ENCODE measurements around the gene GNG3. TPM values are rescaled to one million over a fixed set of nuclear protein-coding genes. Genes with fewer than 3 reads are reported as not detected.
A peak's percentile ranks its signal among the peaks of the same experiment; 100 is the strongest.
"Not testable (repeated sequence)": the region's sequence is repeated elsewhere in the genome, so short reads cannot be mapped to it uniquely, and the experiment has no call there.

Gene GNG3
- total RNA-seq, 5 donors from 2014 or later (not counting 1 experiment from before 2014, with no cell fraction given) = not detected

DNA sequence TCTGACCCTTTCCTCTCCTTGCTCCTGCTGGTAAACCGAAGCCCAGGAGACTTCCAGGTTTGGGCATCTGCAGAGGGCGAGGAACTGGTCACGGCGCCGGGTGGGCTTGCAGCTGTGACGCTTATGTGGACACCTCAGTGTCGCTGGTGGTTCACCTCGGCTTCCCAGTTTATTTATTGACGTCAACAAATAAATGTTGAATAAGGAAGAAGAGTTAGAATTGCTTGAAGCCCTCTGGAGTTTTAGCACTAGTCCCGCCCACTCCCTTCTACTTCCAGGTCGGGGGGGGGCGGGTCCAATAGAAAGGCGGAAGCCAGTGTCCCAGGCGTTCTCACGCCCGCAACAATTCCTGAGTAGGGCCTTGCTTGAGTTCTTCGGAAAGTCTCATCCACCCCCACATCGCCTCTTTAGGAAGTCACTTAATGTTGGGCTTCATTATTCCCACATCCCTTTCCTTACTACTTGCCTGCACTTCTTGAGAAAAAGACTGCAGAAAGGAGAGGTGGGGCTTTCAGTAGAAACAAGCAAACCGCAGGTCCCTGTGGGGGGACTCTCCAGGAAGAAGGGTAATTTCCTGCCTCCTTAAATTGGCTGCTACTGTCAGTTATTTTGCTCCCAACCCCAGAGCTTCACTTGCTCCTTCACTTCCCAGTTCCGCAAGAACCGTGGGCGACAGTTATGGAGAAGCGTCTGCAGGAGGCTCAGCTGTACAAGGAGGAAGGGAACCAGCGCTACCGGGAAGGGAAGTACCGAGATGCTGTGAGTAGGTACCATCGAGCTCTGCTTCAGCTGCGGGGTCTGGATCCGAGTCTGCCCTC lies 20.9 kb downstream of the GNG3 start, which contains the start of gene TTC9C:
TTC9C (plus strand) TSS at position 316 of the 818 bp plus-strand sequence; CDS start at position 679, 363 bp downstream.
- no peaks in the 10 kb centered on the region for H3K9me3 ChIP-seq
- peaks cover 20 to 47% of the 10 kb centered on the region in 2 experiments for H3K4me1 ChIP-seq (ENCODE audit: control insufficient read depth in 1 of 2, extremely low read depth in 1 of 2, insufficient read depth in 2 of 2, low read length in 2 of 2)
- ATAC-seq (replicated peaks in 1 of 4) = peak; percentile 38 to 51 (median 44)
- peaks cover 1 to 32% of the 10 kb centered on the region in 2 donors for H3K36me3 ChIP-seq (ENCODE audit: control insufficient read depth in 2 of 2, extremely low read depth in 1 of 2, insufficient read depth in 1 of 2, low read length in 1 of 2)
- Mint-ChIP-seq H3K27ac (peak within 1 kb of the TSS; percentile 98 to 99), H3K9me3 (no peaks in the 10 kb centered on the region), H3K4me3 (peak within 1 kb of the TSS; percentile 95 to 98 (median 98)), H3K4me1 (peaks cover 47 to 58% (median 56%) of the 10 kb centered on the region in 3 donors), H3K36me3 (peaks cover 30% of the 10 kb centered on the region), H3K27me3 (no peaks in the 10 kb centered on the region)
- no peaks in the 10 kb centered on the region for H3K27me3 ChIP-seq (replicated peaks in 1 of 2; ENCODE audit: control insufficient read depth in 2 of 2, extremely low read depth in 1 of 2, insufficient read depth in 2 of 2, low read length in 1 of 2)
- H3K4me3 ChIP-seq (ENCODE audit: control insufficient read depth in 1 of 2, extremely low read depth in 1 of 2, low read length in 1 of 2) = peak within 1 kb of the TSS; percentile 86 to 95
- CTCF ChIA-PET = interaction anchor here in 1 of 2 donors (1.1 to 2.8 kb wide), 3 partner anchors 25 to 58 kb away, joined by 3 to 14 read pairs (median 10); partner anchors contain the start of gene ZBTB3
- POLR2A ChIA-PET = interaction anchor here (0.6 to 3.0 kb wide), 6 partner anchors 25 to 136 kb away, joined by 3 to 19 read pairs (median 8); partner anchors contain the start of genes C11orf98 (in 2 of the 2), CSKMT (in 2 of the 2) and ZBTB3 (in 1 of the 2)
- peak within 1 kb of the TSS; percentile 94 for H3K27ac ChIP-seq (ENCODE audit: low read length)
- peak; percentile 72 to 89 (median 79) for DNase-seq
- WGBS (ENCODE audit: insufficient coverage) = 2% methylated on average over 14 of the region's 29 CpGs

- 93% methylated on average over 11 of the region's 14 CpGs for WGBS (ENCODE audit: insufficient coverage)
- H3K36me3 Mint-ChIP-seq = peaks cover 22% of the 10 kb centered on the region
- peak overlapping the region; percentile 16 to 63 for H3K27ac Mint-ChIP-seq
- POLR2A ChIA-PET = interaction anchor here (0.5 to 1.1 kb wide), 6 partner anchors 19 to 1522 kb away, joined by 3 to 9 read pairs (median 3); partner anchors contain the start of gene POLR2G (in 1 of the 2)
- H3K27me3 Mint-ChIP-seq; ATAC-seq (replicated peaks in 1 of 4); H3K9me3 Mint-ChIP-seq; H3K27ac ChIP-seq (ENCODE audit: low read length); H3K9me3 ChIP-seq; DNase-seq; H3K27me3 ChIP-seq (replicated peaks in 1 of 2; ENCODE audit: control insufficient read depth in 2 of 2, extremely low read depth in 1 of 2, insufficient read depth in 2 of 2, low read length in 1 of 2): not testable (repeated sequence)
- H3K36me3 ChIP-seq (ENCODE audit: control insufficient read depth in 2 of 2, extremely low read depth in 1 of 2, insufficient read depth in 1 of 2, low read length in 1 of 2) = peaks cover 0 to 28% of the 10 kb centered on the region in 2 donors
- CTCF ChIA-PET = interaction anchor here (0.6 to 1.0 kb wide), 4 partner anchors 24 to 124 kb away, joined by 3 to 9 read pairs (median 6); partner anchors contain the start of gene ZBTB3 (in 1 of the 2)
- H3K4me3 Mint-ChIP-seq = peak overlapping the region; percentile 73 to 98 (median 98)
- H3K4me1 Mint-ChIP-seq = peaks cover 30 to 43% (median 40%) of the 10 kb centered on the region in 3 donors
- H3K4me1 ChIP-seq (ENCODE audit: control insufficient read depth in 1 of 2, extremely low read depth in 1 of 2, insufficient read depth in 2 of 2, low read length in 2 of 2) = peaks cover 14 to 41% of the 10 kb centered on the region in 2 experiments
- peak overlapping the region in 1 of 2 donors; percentile 2 for H3K4me3 ChIP-seq (ENCODE audit: control insufficient read depth in 1 of 2, extremely low read depth in 1 of 2, low read length in 1 of 2)
These were observed 22.6 kb downstream of the GNG3 start for GRCh38 chr11:62730076-62730475.

DNA sequence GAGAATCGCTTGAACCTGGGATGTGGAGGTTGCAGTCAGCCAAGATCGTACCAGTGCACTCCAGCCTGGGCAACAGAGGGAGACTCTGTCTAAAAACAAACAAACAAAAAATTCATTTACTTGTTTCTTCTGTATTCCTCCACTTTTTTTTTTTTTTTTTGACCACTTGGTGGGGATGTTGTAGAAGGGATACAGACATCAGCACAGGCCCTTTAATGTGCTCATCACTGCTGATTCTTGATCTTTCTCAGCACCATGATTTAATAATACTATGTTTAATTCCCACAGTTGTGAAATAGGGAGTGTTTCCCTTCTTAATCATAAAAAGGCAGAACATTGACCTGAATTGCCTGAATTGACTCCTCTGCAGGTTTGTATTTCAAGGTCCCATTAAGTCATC lies 25.4 kb downstream of the GNG3 start:
- no peaks in the 10 kb centered on the region for H3K9me3 ChIP-seq
- no peak for ATAC-seq (replicated peaks in 1 of 4)
- Mint-ChIP-seq H3K4me3 (no peak overlapping the region), H3K9me3 (no peaks in the 10 kb centered on the region), H3K4me1 (peaks cover 17 to 32% (median 28%) of the 10 kb centered on the region in 3 donors), H3K27me3 (no peaks in the 10 kb centered on the region), H3K36me3 (peaks cover 17% of the 10 kb centered on the region), H3K27ac (no peak overlapping the region)
- WGBS (ENCODE audit: insufficient coverage) = no CpG with 5 or more reads among the region's 2 CpGs
- CTCF ChIA-PET = interaction anchor here in 1 of 2 donors (0.7 kb wide), 1 partner anchor 46 kb away, joined by 3 read pairs; no protein-coding TSS in a partner anchor
- peaks cover 0 to 48% of the 10 kb centered on the region in 2 donors for H3K36me3 ChIP-seq (ENCODE audit: control insufficient read depth in 2 of 2, extremely low read depth in 1 of 2, insufficient read depth in 1 of 2, low read length in 1 of 2)
- POLR2A ChIA-PET = no interaction called here
- H3K27me3 ChIP-seq (replicated peaks in 1 of 2; ENCODE audit: control insufficient read depth in 2 of 2, extremely low read depth in 1 of 2, insufficient read depth in 2 of 2, low read length in 1 of 2) = no peaks in the 10 kb centered on the region
- H3K4me1 ChIP-seq (ENCODE audit: control insufficient read depth in 1 of 2, extremely low read depth in 1 of 2, insufficient read depth in 2 of 2, low read length in 2 of 2) = peaks cover 9 to 28% of the 10 kb centered on the region in 2 experiments
- DNase-seq = peak in 1 of 35 experiments; percentile 45
- H3K4me3 ChIP-seq (ENCODE audit: control insufficient read depth in 1 of 2, extremely low read depth in 1 of 2, low read length in 1 of 2) = no peak overlapping the region
- no peak overlapping the region for H3K27ac ChIP-seq (ENCODE audit: low read length)

- Mint-ChIP-seq H3K4me3 (no peak overlapping the region), H3K27ac (no peak overlapping the region), H3K36me3 (peaks cover 22% of the 10 kb centered on the region), H3K27me3 (no peaks in the 10 kb centered on the region), H3K9me3 (no peaks in the 10 kb centered on the region), H3K4me1 (peaks cover 5 to 7% (median 7%) of the 10 kb centered on the region in 3 donors)
- Histone ChIP-seq H3K9me3 (no peaks in the 10 kb centered on the region), H3K36me3 (ENCODE audit: control insufficient read depth in 2 of 2, extremely low read depth in 1 of 2, insufficient read depth in 1 of 2, low read length in 1 of 2) (peaks cover 0 to 59% of the 10 kb centered on the region in 2 donors), H3K27ac (ENCODE audit: low read length) (no peak overlapping the region), H3K4me1 (ENCODE audit: control insufficient read depth in 1 of 2, extremely low read depth in 1 of 2, insufficient read depth in 2 of 2, low read length in 2 of 2) (peaks cover 0 to 3% of the 10 kb centered on the region in 2 experiments), H3K4me3 (ENCODE audit: control insufficient read depth in 1 of 2, extremely low read depth in 1 of 2, low read length in 1 of 2) (no peak overlapping the region), H3K27me3 (replicated peaks in 1 of 2; ENCODE audit: control insufficient read depth in 2 of 2, extremely low read depth in 1 of 2, insufficient read depth in 2 of 2, low read length in 1 of 2) (no peaks in the 10 kb centered on the region)
- POLR2A ChIA-PET = interaction anchor here in 1 of 2 donors (0.6 to 0.7 kb wide), 2 partner anchors 24 to 107 kb away, joined by 3 to 4 read pairs; no protein-coding TSS in a partner anchor
- ATAC-seq (replicated peaks in 1 of 4) (no peak), DNase-seq (no peak)
- CTCF ChIA-PET = interaction anchor here in 1 of 2 donors (0.7 kb wide), 1 partner anchor 125 kb away, joined by 3 read pairs; no protein-coding TSS in a partner anchor
These were observed 29.7 kb downstream of the GNG3 start for GRCh38 chr11:62737196-62737595.

DNA sequence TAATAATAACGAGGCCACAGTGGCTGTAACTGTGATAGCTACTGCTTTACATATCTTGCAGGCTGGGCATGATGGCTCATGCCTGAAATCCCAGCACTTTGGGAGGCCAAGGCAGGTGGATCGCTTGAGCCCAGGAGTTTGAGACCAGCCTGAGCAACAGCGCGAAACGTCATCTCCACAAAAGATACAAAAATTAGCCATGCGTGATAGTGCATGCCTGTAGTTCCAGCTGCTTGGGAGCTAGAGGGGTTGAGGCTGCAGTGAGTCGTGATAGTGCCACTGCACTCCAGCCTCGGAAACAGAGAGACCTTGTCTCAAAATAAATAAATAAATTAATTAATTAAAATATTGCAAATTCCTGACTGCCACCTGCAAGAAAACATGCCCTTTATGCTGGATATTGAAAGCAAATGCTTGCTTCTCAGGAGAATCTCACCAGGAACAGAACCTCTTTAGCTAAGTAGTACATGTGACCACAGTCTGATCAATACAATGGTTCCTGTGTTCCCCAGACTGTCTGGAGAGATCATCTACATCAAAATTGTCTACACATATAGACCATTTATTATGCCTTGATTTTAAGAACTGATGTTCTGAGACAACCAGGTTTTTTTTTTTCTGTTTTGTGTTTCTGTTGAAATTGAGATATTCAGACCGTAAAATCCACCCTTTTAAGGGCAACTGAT lies 40.1 kb downstream of the GNG3 start:
- POLR2A ChIA-PET = interaction anchor here in 1 of 2 donors (0.6 kb wide), 1 partner anchor 71 kb away, joined by 14 read pairs; no protein-coding TSS in a partner anchor
- peaks cover 12% of the 10 kb centered on the region for H3K36me3 Mint-ChIP-seq

More for the DNA sequence above, 40.1 kb downstream of the GNG3 start:
- H3K4me1 ChIP-seq (ENCODE audit: control insufficient read depth in 1 of 2, extremely low read depth in 1 of 2, insufficient read depth in 2 of 2, low read length in 2 of 2) = peaks cover 0 to 19% of the 10 kb centered on the region in 2 experiments
- no peak overlapping the region for H3K4me3 ChIP-seq (ENCODE audit: control insufficient read depth in 1 of 2, extremely low read depth in 1 of 2, low read length in 1 of 2)
- CTCF ChIA-PET = interaction anchor here in 1 of 2 donors (0.7 to 1.0 kb wide), 3 partner anchors 137 to 1351 kb away, joined by 3 read pairs; no protein-coding TSS in a partner anchor
- no peak overlapping the region for H3K4me3 Mint-ChIP-seq
- H3K4me1 Mint-ChIP-seq = peaks cover 9 to 21% (median 16%) of the 10 kb centered on the region in 3 donors
- no peaks in the 10 kb centered on the region for H3K27me3 ChIP-seq (replicated peaks in 1 of 2; ENCODE audit: control insufficient read depth in 2 of 2, extremely low read depth in 1 of 2, insufficient read depth in 2 of 2, low read length in 1 of 2)
- H3K27ac Mint-ChIP-seq = no peak overlapping the region
- no peak for ATAC-seq (replicated peaks in 1 of 4)
- H3K9me3 ChIP-seq = no peaks in the 10 kb centered on the region
- peaks cover 9 to 24% of the 10 kb centered on the region in 2 donors for H3K36me3 ChIP-seq (ENCODE audit: control insufficient read depth in 2 of 2, extremely low read depth in 1 of 2, insufficient read depth in 1 of 2, low read length in 1 of 2)
- no peak overlapping the region for H3K27ac ChIP-seq (ENCODE audit: low read length)
- DNase-seq = no peak
- WGBS (ENCODE audit: insufficient coverage) = 93% methylated on average over 2 of the region's 9 CpGs
- no peaks in the 10 kb centered on the region for H3K27me3 Mint-ChIP-seq
- no peaks in the 10 kb centered on the region for H3K9me3 Mint-ChIP-seq

All from T-cell (primary cell).